HepG2 (cell line): ENCODE measurements around the gene RIOK2.

Experiments
- FOXC1 ChIP-seq: sonication (generic); formaldehyde crosslinking; IDR thresholded peaks from 2 replicates; pipeline ENCODE4 v1.8.0; 2022; ENCODE audit warnings: mild to moderate bottlenecking, missing genetic modification reagents, borderline replicate concordance
- JUND ChIP-seq: sonication (generic); formaldehyde crosslinking; IDR thresholded peaks from 2 replicates; pipeline ENCODE4 v1.8.0; 2022; ENCODE audit warnings: mild to moderate bottlenecking, missing genetic modification reagents
- PHF21A ChIP-seq: sonication (generic); formaldehyde crosslinking; IDR thresholded peaks from 2 replicates; pipeline ENCODE4 v1.5.0; 2020; ENCODE audit warnings: mild to moderate bottlenecking, missing genetic modification reagents
- YY1 ChIP-seq: IDR thresholded peaks from 2 replicates; pipeline ENCODE4 v1.6.1; 2011; ENCODE audit warnings: low read length, low read depth, moderate library complexity, mild to moderate bottlenecking; ENCODE audit not compliant: insufficient read depth, insufficient replicate concordance
- TF ChIP-seq, protein P1 (sequence below): sonication (generic); formaldehyde crosslinking; IDR thresholded peaks from 2 replicates; pipeline ENCODE4 v1.5.0; 2020; ENCODE audit warnings: mild to moderate bottlenecking, missing genetic modification reagents, moderate library complexity
- TF ChIP-seq, protein P2 (sequence below): IDR thresholded peaks from 2 replicates; pipeline ENCODE4 v1.6.1; 2016; ENCODE audit warnings: control low read depth
- TF ChIP-seq, protein P3 (sequence below): sonication (generic); formaldehyde crosslinking; IDR thresholded peaks from 2 replicates; pipeline ENCODE4 v1.5.1; 2020; ENCODE audit warnings: missing genetic modification reagents, mild to moderate bottlenecking, borderline replicate concordance

DNA sequence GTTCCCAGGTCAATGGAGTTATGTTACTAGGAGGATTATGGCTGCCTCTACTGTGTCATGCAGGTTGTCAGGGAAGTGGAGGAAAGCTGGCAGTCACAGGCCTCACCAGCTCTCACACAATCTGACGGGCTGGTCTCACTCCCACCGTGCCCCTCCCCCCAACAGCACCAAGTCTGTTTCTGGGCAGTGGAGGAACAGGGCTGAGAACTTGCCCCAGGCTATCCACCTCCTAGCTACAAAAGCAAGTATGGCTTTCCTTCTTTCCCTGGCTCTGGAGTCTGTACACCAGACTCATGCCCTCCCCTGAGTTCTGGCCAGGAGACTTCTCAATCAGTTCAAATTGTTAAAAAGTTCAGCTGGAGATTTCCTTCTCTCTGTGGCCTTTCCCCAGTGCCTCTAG is 25.7 kb upstream of the RIOK2 start:
- TF ChIP-seq FOXC1 (no peak), JUND (no peak), PHF21A (CRISPR knock-in tag) (no peak), YY1 (no peak)
- TF ChIP-seq, protein P1, sequence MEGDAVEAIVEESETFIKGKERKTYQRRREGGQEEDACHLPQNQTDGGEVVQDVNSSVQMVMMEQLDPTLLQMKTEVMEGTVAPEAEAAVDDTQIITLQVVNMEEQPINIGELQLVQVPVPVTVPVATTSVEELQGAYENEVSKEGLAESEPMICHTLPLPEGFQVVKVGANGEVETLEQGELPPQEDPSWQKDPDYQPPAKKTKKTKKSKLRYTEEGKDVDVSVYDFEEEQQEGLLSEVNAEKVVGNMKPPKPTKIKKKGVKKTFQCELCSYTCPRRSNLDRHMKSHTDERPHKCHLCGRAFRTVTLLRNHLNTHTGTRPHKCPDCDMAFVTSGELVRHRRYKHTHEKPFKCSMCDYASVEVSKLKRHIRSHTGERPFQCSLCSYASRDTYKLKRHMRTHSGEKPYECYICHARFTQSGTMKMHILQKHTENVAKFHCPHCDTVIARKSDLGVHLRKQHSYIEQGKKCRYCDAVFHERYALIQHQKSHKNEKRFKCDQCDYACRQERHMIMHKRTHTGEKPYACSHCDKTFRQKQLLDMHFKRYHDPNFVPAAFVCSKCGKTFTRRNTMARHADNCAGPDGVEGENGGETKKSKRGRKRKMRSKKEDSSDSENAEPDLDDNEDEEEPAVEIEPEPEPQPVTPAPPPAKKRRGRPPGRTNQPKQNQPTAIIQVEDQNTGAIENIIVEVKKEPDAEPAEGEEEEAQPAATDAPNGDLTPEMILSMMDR (CRISPR knock-in tag) = no peak
- TF ChIP-seq, protein P2, sequence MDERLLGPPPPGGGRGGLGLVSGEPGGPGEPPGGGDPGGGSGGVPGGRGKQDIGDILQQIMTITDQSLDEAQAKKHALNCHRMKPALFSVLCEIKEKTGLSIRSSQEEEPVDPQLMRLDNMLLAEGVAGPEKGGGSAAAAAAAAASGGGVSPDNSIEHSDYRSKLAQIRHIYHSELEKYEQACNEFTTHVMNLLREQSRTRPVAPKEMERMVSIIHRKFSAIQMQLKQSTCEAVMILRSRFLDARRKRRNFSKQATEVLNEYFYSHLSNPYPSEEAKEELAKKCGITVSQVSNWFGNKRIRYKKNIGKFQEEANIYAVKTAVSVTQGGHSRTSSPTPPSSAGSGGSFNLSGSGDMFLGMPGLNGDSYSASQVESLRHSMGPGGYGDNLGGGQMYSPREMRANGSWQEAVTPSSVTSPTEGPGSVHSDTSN (CRISPR knock-in tag) = no peak
- TF ChIP-seq, protein P3, sequence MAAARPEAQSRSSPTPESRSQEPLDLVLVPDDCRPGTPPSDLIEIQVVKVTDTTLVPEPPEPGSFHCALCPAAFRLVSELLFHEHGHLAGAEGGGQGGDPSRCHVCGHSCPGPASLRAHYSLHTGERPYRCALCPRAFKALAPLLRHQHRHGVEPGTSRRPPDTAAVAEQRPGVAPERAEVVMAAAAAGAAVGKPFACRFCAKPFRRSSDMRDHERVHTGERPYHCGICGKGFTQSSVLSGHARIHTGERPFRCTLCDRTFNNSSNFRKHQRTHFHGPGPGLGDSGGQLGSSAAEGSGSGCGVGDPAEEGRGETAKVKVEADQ = no peak
